Natural killer cell treated with Interleukin-12 subunit alpha and Interleukin-12 subunit beta and Interleukin-15 and Interleukin-18, amount 100 ng/mL, for 72 hours (primary cell): ENCODE measurements around the gene POLD3. TPM values are rescaled to one million over a fixed set of nuclear protein-coding genes. Genes with fewer than 3 reads are reported as not detected.

Experiments
- ATAC-seq, 2 donors: fragments of 150-1000 bp; cut with Tn5 transposase in 1 of 2; sonication (Bioruptor Pico), chemical (Tn5 transposase) in 1 of 2; 2 replicates each; pipeline ENCODE4 v1.10.0; 2021
- DNase-seq: peaks from one replicate; pipeline ENCODE4 v3.0.0; 2022; ENCODE audit warnings: low spot score
- H3K27ac Mint-ChIP-seq, 2 donors: 1 replicate in 1 of 2; 2 replicates in 1 of 2; pipeline ENCODE4 v1.8.0; 2022; ENCODE audit warnings: mixed read lengths in 2 of 2, mild to moderate bottlenecking in 1 of 2, moderate library complexity in 1 of 2
- H3K27me3 Mint-ChIP-seq, 2 donors: 1 replicate in 1 of 2; 2 replicates in 1 of 2; pipeline ENCODE4 v1.8.0; 2022; ENCODE audit warnings: mixed read lengths in 2 of 2
- H3K36me3 Mint-ChIP-seq: one replicate; pipeline ENCODE4 v1.8.0; 2022; ENCODE audit warnings: mixed read lengths
- H3K4me1 Mint-ChIP-seq, 2 donors: 1 replicate in 1 of 2; 2 replicates in 1 of 2; pipeline ENCODE4 v1.8.0; 2022; ENCODE audit warnings: low read depth in 2 of 2, mixed read lengths in 2 of 2, mild to moderate bottlenecking in 1 of 2
- H3K4me3 Mint-ChIP-seq: one replicate; pipeline ENCODE4 v1.8.0; 2022; ENCODE audit warnings: mixed read lengths
- H3K9me3 Mint-ChIP-seq: 2 replicates; pipeline ENCODE4 v1.8.0; 2022; ENCODE audit warnings: mixed read lengths
- total RNA-seq, 2 donors: library from RNA; stranded (reverse); gene quantifications; one replicate each; pipeline ENCODE4 v1.2.3, GENCODE V29; 2022

Gene POLD3
- total RNA-seq, 2 donors from 2014 or later = 46.2 to 58.9 TPM

DNA sequence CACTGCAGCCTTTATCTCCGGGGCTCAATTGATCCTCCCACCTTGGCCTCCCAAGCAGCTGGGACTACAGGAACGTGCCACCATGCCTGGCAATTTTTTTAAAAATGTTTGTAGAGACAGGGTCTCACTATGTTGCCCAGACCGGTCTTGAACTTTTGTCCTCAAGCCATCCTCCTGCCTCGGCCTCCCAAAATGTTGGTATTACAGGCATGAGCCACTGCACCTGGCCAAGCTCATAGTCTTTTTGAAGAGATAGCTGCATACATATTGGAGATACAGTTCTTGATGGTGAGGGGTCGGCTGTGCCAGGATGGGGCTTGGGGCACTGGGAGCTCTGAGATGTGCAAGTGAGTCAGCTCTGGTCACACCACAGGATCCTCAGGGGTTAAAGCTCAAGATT is 85.7 kb downstream of the POLD3 start:
- Mint-ChIP-seq H3K27ac (no peak overlapping the region), H3K27me3 (peaks cover 0 to 16% of the 10 kb centered on the region in 2 donors), H3K4me3 (no peak overlapping the region), H3K4me1 (peaks cover 0 to 4% of the 10 kb centered on the region in 2 donors), H3K36me3 (no peaks in the 10 kb centered on the region), H3K9me3 (no peaks in the 10 kb centered on the region)
- ATAC-seq (no peak), DNase-seq (no peak)

GRCh38 chr11:74678591-74679512 is 86.5 kb downstream of the POLD3 start:
- H3K4me1 Mint-ChIP-seq = peaks cover 0 to 2% of the 10 kb centered on the region in 2 donors
- H3K4me3 Mint-ChIP-seq = no peak overlapping the region
- H3K27ac Mint-ChIP-seq = no peak overlapping the region
- no peaks in the 10 kb centered on the region for H3K9me3 Mint-ChIP-seq
- no peak for ATAC-seq
- DNase-seq = no peak
- H3K27me3 Mint-ChIP-seq = peaks cover 0 to 19% of the 10 kb centered on the region in 2 donors
- no peaks in the 10 kb centered on the region for H3K36me3 Mint-ChIP-seq

- Mint-ChIP-seq H3K27ac (no peak overlapping the region), H3K27me3 (peaks cover 0 to 22% of the 10 kb centered on the region in 2 donors), H3K36me3 (no peaks in the 10 kb centered on the region), H3K4me3 (no peak overlapping the region), H3K9me3 (no peaks in the 10 kb centered on the region), H3K4me1 (peaks cover 0 to 2% of the 10 kb centered on the region in 2 donors)
- no peak for ATAC-seq
- DNase-seq = no peak
These were observed 87.1 kb downstream of the POLD3 start for GRCh38 chr11:74679513-74679865.

DNA sequence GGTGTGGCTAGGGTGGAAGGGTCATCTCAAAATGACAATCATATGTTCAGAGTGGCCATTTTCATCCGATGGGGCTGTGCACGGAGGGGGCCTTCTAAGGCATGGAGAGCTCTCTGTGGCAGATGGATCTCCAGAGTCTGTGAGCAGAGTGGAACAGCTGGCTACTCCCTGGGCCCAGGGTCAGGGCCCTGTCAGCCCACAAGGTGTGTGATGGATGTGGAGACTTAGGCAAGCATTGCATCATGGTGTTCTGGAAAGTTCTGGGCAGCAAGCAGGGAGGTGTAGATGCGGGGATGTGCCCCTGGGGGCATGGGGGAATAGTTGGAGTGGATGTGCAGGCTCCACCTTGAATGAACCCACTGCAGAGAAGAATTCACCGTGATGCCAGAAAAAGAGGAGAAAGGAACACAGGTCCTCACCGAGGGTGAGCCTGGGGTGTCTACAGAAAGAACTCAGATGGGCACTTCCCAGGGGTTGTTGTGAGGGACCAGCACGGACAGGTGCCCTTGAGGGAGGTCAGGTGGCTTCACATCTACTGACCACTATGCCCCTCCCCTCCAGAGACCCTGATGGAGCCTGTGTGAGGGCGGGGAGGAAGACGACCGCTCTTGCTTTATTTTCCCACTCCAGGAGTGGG is 87.8 kb downstream of the POLD3 start:
- no peak overlapping the region for H3K4me3 Mint-ChIP-seq
- no peaks in the 10 kb centered on the region for H3K36me3 Mint-ChIP-seq
- ATAC-seq = no peak
- peaks cover 0 to 2% of the 10 kb centered on the region in 2 donors for H3K4me1 Mint-ChIP-seq
- H3K27me3 Mint-ChIP-seq = peaks cover 6 to 28% of the 10 kb centered on the region in 2 donors
- H3K27ac Mint-ChIP-seq = no peak overlapping the region
- DNase-seq = no peak
- H3K9me3 Mint-ChIP-seq = no peaks in the 10 kb centered on the region

DNA sequence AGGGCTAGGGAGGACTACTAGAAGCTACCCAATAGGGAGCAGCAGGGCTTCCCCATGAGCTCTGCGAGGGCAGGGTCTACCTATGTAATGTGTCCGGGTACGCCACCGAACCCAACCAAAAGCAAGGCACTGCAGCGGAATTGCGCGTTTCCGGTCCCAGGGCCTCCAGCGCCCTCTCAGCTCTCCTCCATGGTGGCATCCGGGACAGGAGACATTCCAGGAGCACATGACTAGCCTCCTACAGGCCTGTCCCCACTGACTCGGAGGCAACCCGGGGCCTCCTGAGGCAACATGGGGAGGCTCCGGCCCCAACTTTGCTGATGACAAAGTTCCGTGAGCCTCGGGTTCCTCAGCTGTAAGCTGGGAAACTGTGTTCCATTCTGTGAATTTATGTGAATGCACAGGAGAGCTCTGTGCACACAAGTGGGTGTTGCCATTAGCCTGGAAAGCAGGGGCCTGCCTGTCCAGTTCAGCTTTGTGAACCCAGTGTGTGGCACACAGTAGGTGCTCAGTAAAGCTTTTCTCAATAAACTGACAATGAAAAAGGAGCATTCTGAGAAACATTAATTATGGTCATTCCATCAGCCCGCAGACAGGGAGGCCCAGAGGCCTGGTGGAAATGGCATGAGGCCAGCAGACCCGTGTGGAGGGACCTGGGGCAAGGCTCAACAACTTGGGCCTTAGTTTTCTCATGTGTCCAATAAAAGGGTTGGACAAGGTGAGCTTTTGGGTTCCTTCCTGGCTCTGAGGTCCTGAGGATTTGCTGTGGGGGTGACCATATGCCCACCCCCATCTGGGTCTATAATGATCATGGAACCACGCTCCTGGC is 88.5 kb downstream of the POLD3 start:
- Mint-ChIP-seq H3K4me3 (no peak overlapping the region), H3K36me3 (no peaks in the 10 kb centered on the region), H3K27ac (no peak overlapping the region), H3K4me1 (peaks cover 0 to 2% of the 10 kb centered on the region in 2 donors), H3K9me3 (no peaks in the 10 kb centered on the region), H3K27me3 (peaks cover 8 to 30% of the 10 kb centered on the region in 2 donors)
- no peak for ATAC-seq
- no peak for DNase-seq

DNA sequence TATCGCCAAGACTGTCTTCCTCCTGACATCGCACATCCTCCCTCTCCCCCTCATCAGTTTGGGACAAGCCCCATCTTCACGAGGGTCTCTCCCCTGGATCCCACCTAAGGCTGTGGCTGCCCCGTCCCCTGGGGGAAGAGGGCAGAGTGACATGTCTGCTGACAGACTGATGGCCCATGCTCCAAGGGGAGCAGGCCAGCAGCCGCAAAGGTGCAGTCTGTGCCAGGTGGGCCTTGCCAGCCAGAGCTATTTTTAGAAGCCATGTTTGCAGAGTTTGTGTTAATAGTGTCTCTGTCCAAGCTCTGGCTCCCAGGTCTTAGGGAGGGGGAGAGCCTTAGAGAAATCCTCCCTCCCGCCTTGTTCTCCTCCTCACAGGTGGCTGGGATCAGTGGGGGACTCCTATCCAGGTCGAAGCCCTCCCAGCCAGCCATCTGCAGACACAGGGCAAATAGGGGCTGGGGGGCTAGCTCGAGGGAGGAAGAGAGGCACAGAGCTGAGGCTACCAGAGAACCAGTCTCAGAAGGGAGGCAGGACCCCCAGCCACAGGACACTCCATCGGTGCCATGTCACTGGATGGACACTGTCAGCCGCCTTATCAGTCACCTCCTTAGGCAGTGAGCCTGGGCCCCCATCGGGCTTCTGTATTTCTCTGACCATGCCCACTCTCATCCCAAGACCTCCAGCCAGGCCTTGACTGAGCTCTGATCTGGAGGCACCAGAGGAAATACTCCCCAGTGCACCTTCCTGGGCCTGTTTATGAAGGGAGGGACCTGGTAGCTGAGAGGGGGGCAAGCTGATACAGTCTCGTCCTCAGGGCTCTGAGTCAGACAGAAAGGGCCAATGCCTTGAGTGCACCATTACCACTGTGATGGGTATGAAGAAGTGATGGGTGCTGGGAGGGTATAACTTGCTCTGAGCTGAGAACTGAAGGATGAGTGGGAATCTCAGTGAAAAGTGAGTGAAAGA is 89.6 kb downstream of the POLD3 start:
- peaks cover 0 to 5% of the 10 kb centered on the region in 2 donors for H3K4me1 Mint-ChIP-seq
- no peaks in the 10 kb centered on the region for H3K36me3 Mint-ChIP-seq
- DNase-seq = no peak
- no peaks in the 10 kb centered on the region for H3K9me3 Mint-ChIP-seq
- ATAC-seq = no peak
- peaks cover 8 to 30% of the 10 kb centered on the region in 2 donors for H3K27me3 Mint-ChIP-seq
- H3K27ac Mint-ChIP-seq = no peak overlapping the region
- no peak overlapping the region for H3K4me3 Mint-ChIP-seq

DNA sequence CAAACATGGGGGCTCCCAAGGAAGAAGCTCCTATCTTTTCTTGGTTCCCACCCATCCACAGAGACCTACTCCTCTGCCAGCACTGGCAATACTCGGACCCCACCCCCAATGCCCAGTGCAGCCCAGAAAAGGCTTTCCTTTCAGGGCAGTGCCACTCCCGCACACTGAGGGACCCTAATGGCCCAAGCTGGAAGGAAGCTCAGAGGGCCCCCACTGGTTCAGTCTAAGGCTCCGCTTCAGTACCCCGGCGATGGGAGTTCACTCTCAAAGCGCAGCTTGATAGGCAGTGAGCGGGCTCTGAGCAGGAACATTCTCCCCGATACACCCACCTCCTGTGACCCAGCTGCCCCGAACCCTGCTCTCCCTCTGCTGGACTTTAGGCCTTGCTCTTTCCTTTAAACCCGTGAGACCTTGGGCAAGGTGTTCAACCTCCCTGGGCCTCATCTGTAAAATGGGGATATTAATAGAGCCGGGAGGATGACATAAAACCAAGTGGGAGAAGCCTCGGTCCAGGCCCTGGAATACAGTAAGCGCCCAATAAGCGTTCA is 90.4 kb downstream of the POLD3 start:
- Mint-ChIP-seq H3K4me3 (no peak overlapping the region), H3K9me3 (no peaks in the 10 kb centered on the region), H3K27ac (no peak overlapping the region), H3K36me3 (no peaks in the 10 kb centered on the region), H3K4me1 (peaks cover 0 to 5% of the 10 kb centered on the region in 2 donors), H3K27me3 (peaks cover 8 to 30% of the 10 kb centered on the region in 2 donors)
- ATAC-seq (no peak), DNase-seq (no peak)

- H3K4me1 Mint-ChIP-seq = peaks cover 0 to 5% of the 10 kb centered on the region in 2 donors
- H3K27me3 Mint-ChIP-seq = peaks cover 8 to 30% of the 10 kb centered on the region in 2 donors
- H3K36me3 Mint-ChIP-seq = no peaks in the 10 kb centered on the region
- H3K4me3 Mint-ChIP-seq = no peak overlapping the region
- H3K27ac Mint-ChIP-seq = no peak overlapping the region
- no peaks in the 10 kb centered on the region for H3K9me3 Mint-ChIP-seq
- ATAC-seq (no peak), DNase-seq (peak; percentile 51)
These were observed 91.0 kb downstream of the POLD3 start for GRCh38 chr11:74683279-74683871.

DNA sequence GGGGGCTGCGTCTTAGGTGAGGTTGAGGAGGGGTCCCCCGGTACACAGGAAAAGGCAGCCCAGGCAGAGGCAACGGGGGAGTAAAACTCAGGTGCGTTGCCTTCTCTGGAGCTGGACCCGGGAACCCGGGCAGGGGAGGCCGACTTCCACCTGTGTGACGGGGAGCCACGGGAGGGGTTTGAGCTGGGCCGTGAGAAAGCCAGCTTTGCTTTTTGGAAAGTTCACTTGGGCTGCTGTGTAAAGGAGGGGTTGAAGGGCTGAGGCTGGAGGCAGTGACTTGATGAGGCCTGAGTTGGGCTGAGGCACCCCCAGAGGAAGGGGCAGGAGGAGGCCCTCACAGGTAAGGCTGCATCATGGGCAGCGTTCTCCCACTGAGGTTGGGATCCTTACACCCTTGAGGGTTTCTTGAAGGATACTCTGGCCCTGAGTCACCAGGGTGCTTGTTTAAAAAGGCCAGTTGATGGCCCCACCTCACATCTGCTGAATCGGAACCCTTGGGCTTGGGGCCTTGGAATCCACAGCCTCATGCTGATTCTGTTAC is 91.6 kb downstream of the POLD3 start:
- no peak overlapping the region for H3K27ac Mint-ChIP-seq
- ATAC-seq (no peak), DNase-seq (peak; percentile 54)
- no peaks in the 10 kb centered on the region for H3K9me3 Mint-ChIP-seq
- no peaks in the 10 kb centered on the region for H3K36me3 Mint-ChIP-seq
- no peak overlapping the region for H3K4me3 Mint-ChIP-seq
- H3K4me1 Mint-ChIP-seq = peaks cover 0 to 5% of the 10 kb centered on the region in 2 donors
- H3K27me3 Mint-ChIP-seq = peaks cover 8 to 30% of the 10 kb centered on the region in 2 donors

- Mint-ChIP-seq H3K9me3 (no peaks in the 10 kb centered on the region), H3K36me3 (no peaks in the 10 kb centered on the region), H3K27me3 (peaks cover 8 to 30% of the 10 kb centered on the region in 2 donors), H3K27ac (no peak overlapping the region), H3K4me1 (peaks cover 0 to 5% of the 10 kb centered on the region in 2 donors), H3K4me3 (no peak overlapping the region)
- no peak for ATAC-seq
- DNase-seq = peak; percentile 26
These were observed 92.3 kb downstream of the POLD3 start for GRCh38 chr11:74684661-74685060.

DNA sequence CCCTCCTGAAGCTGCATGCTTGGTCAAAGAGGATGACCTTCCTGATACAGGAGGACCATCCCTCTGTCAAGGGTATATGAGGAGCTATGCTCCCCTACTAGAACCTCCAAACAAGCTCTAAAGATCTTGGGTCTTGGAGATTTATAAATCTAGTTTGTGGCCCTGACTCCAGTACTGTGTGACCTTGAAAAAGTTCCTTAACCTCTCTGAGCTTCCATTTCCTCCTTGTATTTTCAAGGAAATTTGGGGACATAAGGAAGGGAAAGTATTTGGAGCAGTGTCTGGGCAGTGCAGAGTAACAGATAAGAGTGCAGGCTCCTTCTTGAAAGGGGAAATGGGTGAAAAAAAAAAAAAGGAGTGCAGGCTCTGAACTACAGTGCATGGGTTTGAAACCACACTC is 93.0 kb downstream of the POLD3 start:
- no peaks in the 10 kb centered on the region for H3K9me3 Mint-ChIP-seq
- H3K36me3 Mint-ChIP-seq = no peaks in the 10 kb centered on the region
- H3K27me3 Mint-ChIP-seq = peaks cover 8 to 27% of the 10 kb centered on the region in 2 donors
- ATAC-seq (no peak), DNase-seq (peak; percentile 12)
- no peak overlapping the region for H3K27ac Mint-ChIP-seq
- H3K4me3 Mint-ChIP-seq = no peak overlapping the region
- H3K4me1 Mint-ChIP-seq = peaks cover 0 to 5% of the 10 kb centered on the region in 2 donors

DNA sequence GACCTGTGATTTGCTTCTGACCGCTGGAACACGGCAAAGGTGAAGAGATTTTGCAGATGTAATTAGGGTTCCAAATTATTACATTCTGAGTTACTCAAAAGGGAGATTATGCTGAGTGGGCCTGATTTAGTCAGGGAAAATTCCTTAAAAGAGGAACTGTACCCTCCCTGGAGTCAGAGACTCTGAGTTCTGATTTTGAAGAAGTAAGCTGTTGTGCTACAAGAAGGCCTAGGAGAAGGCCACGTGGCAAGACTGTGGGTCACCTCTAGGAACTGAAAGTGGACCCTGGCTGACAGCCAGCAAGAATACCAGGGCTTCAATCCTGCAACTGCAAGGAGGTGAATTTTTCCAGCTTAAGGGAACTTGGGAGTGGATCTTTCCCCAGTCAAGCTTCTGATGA is 93.5 kb downstream of the POLD3 start:
- no peak for ATAC-seq
- no peaks in the 10 kb centered on the region for H3K9me3 Mint-ChIP-seq
- no peak overlapping the region for H3K27ac Mint-ChIP-seq
- peaks cover 0 to 5% of the 10 kb centered on the region in 2 donors for H3K4me1 Mint-ChIP-seq
- no peak overlapping the region for H3K4me3 Mint-ChIP-seq
- no peak for DNase-seq
- peaks cover 8 to 27% of the 10 kb centered on the region in 2 donors for H3K27me3 Mint-ChIP-seq
- no peaks in the 10 kb centered on the region for H3K36me3 Mint-ChIP-seq
